ENCODE data around the gene OR9Q1. TPM values are rescaled to one million over a fixed set of nuclear protein-coding genes. Genes with fewer than 3 reads are reported as not detected.
A peak's percentile ranks its signal among the peaks of the same experiment; 100 is the strongest.

OR9Q1 gene
- total RNA-seq, 4 donors from 2014 or later, result not detected

DNA sequence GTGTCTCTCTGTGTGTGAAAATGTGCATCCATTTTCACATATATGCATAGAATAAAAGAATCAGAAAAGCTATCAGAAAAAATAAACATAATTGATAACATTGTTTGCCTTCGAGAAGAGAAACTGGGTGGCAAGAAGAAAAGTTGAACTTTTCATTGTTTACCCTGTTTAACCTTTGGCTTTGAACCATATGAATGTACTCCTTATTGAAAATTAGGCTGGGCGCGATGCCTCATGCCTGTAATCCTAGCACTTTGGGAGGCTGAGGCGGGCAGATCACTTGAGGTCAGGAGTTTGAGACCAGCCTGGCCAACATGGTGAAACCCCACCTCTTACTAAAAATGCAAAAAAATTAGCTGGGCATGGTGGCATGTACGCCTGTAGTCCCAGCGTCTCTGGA, 11.9 kb upstream of the OR9Q1 start:
- ATAC-seq, result no peak
- H3K27me3 ChIP-seq, result no peaks in the 10 kb centered on the region
- no peak overlapping the region for H3K4me3 ChIP-seq
- no peak overlapping the region for H3K27ac ChIP-seq
- no peaks in the 10 kb centered on the region for H3K9me3 ChIP-seq
- 54 to 79% methylated on average over 3 to 6 of the region's 6 CpGs for WGBS, 2 donors (ENCODE audit: low coverage in 1 of 2)
- no peaks in the 10 kb centered on the region for H3K4me1 ChIP-seq
- no peaks in the 10 kb centered on the region for H3K36me3 ChIP-seq
- TF ChIP-seq EP300 (IDR thresholded peaks at IDR 0.05) (no peak), POLR2A (IDR thresholded peaks at IDR 0.05) (no peak), POLR2AphosphoS5 (IDR thresholded peaks at IDR 0.05) (no peak)
- TF ChIP-seq, protein P1, sequence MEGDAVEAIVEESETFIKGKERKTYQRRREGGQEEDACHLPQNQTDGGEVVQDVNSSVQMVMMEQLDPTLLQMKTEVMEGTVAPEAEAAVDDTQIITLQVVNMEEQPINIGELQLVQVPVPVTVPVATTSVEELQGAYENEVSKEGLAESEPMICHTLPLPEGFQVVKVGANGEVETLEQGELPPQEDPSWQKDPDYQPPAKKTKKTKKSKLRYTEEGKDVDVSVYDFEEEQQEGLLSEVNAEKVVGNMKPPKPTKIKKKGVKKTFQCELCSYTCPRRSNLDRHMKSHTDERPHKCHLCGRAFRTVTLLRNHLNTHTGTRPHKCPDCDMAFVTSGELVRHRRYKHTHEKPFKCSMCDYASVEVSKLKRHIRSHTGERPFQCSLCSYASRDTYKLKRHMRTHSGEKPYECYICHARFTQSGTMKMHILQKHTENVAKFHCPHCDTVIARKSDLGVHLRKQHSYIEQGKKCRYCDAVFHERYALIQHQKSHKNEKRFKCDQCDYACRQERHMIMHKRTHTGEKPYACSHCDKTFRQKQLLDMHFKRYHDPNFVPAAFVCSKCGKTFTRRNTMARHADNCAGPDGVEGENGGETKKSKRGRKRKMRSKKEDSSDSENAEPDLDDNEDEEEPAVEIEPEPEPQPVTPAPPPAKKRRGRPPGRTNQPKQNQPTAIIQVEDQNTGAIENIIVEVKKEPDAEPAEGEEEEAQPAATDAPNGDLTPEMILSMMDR (IDR thresholded peaks at IDR 0.05), result no peak

DNA sequence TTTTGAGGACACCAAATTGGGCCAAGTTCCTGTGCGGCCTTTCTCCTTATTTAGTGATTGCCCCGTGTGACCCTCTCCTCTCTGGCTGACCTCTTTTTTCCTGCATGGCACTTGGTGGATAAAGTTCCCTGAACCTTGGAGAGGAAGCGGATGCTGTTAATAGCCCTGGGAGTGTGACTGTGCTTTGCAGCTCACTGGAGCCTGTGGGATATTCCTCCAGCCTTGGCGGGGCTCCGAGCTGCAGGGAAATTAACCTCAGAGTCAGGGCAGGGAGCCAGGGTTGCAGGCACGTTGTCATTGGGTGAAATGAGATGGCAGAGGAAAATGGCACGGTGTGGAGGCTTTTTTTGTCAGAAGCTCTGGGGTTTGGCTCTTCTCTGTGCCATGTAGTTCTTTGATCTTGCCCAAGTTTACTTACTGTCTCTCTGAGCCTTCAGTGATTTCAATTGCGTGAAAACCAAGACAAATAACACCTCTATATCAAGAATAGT, 965 bp downstream of the OR9Q1 start:
- H3K27me3 ChIP-seq, result no peaks in the 10 kb centered on the region
- ATAC-seq, result peak; percentile 61
- no peaks in the 10 kb centered on the region for H3K36me3 ChIP-seq
- peaks cover 0 to 28% (median 3%) of the 10 kb centered on the region in 3 donors for H3K4me1 ChIP-seq
- TF ChIP-seq POLR2A (IDR thresholded peaks at IDR 0.05), result no peak
- peak; percentile 31 for TF ChIP-seq POLR2AphosphoS5 (IDR thresholded peaks at IDR 0.05)
- peak overlapping the region in 2 of 4 donors; percentile 49 to 60 for H3K27ac ChIP-seq
- H3K4me3 ChIP-seq, result no peak overlapping the region
- no peaks in the 10 kb centered on the region for H3K9me3 ChIP-seq
- 30 to 39% methylated on average over 2 to 5 of the region's 8 CpGs for WGBS, 2 donors (ENCODE audit: low coverage in 1 of 2)

DNA sequence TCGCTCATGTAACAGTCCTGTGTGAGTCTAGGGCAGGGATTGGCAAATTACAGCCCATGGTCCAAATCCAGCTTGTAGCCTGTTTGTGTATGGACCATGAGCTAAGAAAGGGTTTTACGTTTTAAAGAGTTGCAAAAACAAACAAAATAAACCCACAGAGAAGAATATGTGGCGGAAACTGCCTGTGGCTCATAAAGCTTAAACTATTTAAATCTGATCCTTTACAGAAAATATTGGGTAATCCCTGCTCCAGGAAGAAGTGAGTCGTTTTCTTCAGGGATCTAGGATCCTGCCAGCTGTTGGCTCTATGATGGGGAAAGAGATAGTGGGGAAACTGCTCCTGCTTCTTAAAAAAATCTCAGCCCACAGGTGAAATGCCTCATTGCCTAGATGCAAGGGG, 3.7 kb downstream of the OR9Q1 start:
- no peak for ATAC-seq
- Histone ChIP-seq H3K4me1 (peaks cover 0 to 28% (median 3%) of the 10 kb centered on the region in 3 donors), H3K9me3 (no peaks in the 10 kb centered on the region), H3K4me3 (no peak overlapping the region), H3K27me3 (no peaks in the 10 kb centered on the region), H3K27ac (no peak overlapping the region), H3K36me3 (no peaks in the 10 kb centered on the region)
- 68 to 78% methylated on average over 3 to 4 of the region's 4 CpGs for WGBS, 2 donors (ENCODE audit: low coverage in 1 of 2)
- TF ChIP-seq POLR2A (IDR thresholded peaks at IDR 0.05), result no peak
- TF ChIP-seq POLR2AphosphoS5 (IDR thresholded peaks at IDR 0.05), result no peak
- TF ChIP-seq, protein P1 (IDR thresholded peaks at IDR 0.05), result no peak
- no peak for TF ChIP-seq EP300 (IDR thresholded peaks at IDR 0.05)

DNA sequence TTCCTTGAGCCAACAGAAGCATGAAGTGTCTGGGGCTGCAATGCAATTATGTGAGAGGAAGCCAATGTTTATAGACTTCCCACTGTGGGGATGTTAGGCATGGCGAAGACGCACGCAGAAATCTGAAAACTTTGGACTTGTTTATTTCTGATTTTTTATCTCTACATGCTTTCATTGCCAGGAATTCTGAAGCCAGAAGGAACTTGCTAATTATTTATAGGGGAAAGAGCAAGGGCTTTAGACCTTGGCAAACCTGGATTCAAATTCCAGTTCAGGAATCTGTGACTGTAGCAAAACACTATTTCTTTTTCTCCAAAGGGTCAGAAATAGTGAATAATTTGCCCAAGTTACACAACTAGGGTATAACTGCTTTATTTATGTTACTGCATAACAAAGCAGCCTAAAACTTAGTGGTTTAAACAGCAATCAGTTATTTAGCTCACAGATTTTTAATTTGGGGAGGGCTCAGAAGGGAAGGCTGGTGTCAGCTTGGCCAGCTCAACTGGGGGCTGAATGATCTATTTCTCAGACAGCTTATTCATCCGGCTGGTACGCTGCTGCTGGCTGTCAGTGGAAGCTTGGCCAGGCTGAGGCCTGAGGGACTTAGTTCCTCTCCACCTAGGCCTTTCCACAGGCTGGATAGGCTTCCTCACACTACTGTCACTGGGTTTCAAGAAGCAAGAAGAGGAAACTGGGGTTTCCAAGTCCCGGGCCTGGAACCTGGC, 5.2 kb downstream of the OR9Q1 start:
- H3K4me1 ChIP-seq, result peaks cover 0 to 27% (median 3%) of the 10 kb centered on the region in 3 donors
- H3K4me3 ChIP-seq, result no peak overlapping the region
- no peaks in the 10 kb centered on the region for H3K27me3 ChIP-seq
- 28 to 44% methylated on average over 4 to 5 of the region's 6 CpGs for WGBS, 2 donors (ENCODE audit: low coverage in 1 of 2)
- peak; percentile 28 for ATAC-seq
- H3K36me3 ChIP-seq, result no peaks in the 10 kb centered on the region
- peak; percentile 36 for TF ChIP-seq POLR2AphosphoS5 (IDR thresholded peaks at IDR 0.05)
- no peak for TF ChIP-seq POLR2A (IDR thresholded peaks at IDR 0.05)
- TF ChIP-seq EP300 (IDR thresholded peaks at IDR 0.05), result no peak
- TF ChIP-seq, protein P1 (IDR thresholded peaks at IDR 0.05), result no peak
- peak overlapping the region in 3 of 4 donors; percentile 9 to 43 (median 25) for H3K27ac ChIP-seq
- H3K9me3 ChIP-seq, result no peaks in the 10 kb centered on the region

DNA sequence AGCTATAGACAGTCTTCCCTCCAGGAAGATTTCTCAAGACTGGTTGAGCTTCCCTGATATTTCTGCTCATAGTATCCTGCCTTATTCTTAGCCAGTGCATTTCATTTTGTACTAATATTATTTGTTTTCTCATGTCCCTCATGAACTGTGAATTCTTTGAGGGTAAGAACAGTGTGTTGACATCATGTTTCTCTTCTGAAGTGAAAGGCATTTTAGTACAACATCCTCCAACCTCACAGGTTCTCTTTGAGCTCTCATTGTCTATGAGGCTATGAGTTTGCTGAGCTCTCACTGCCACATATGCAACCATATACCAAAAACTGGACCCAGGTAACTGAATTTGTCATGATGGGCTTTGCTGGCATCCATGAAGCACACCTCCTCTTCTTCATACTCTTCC, 7.0 kb downstream of the OR9Q1 start, which contains the start of gene OR6Q1:
TSS of gene OR6Q1 (plus strand) at position 301 of the 400 bp plus-strand sequence. CDS start at position 301, 0 bp downstream.
- Histone ChIP-seq H3K4me3 (no peak within 1 kb of the TSS), H3K9me3 (peaks cover 0 to 3% (median 0%) of the 10 kb centered on the region in 3 donors), H3K4me1 (peaks cover 0 to 13% (median 3%) of the 10 kb centered on the region in 3 donors), H3K27ac (no peak within 1 kb of the TSS), H3K36me3 (no peaks in the 10 kb centered on the region), H3K27me3 (no peaks in the 10 kb centered on the region)
- no peak for ATAC-seq
- no peak for TF ChIP-seq EP300 (IDR thresholded peaks at IDR 0.05)
- TF ChIP-seq, protein P1 (IDR thresholded peaks at IDR 0.05), result no peak
- TF ChIP-seq POLR2AphosphoS5 (IDR thresholded peaks at IDR 0.05), result no peak
- no peak for TF ChIP-seq POLR2A (IDR thresholded peaks at IDR 0.05)
